ENCODE data around the gene GPR68. TPM values are rescaled to one million over a fixed set of nuclear protein-coding genes. Genes with fewer than 3 reads are reported as not detected.
"Not testable (repeated sequence)": the region's sequence is repeated elsewhere in the genome, so short reads cannot be mapped to it uniquely, and the experiment has no call there.

The GPR68 gene
- total RNA-seq, 1 donor from 2014 or later, result 0.42 TPM

GRCh38 chr14:91205459-91205858 is 39.0 kb downstream of the GPR68 start:
- TF ChIP-seq CTCF (IDR thresholded peaks at IDR 0.05), result no peak
- H3K4me1 Mint-ChIP-seq (ENCODE audit: low read depth), result peaks cover 7% of the 10 kb centered on the region
- no peak for DNase-seq (ENCODE audit: low spot score)
- no peak overlapping the region for H3K27ac Mint-ChIP-seq (ENCODE audit: unreplicated experiment)
- H3K27me3 Mint-ChIP-seq (ENCODE audit: low read depth), result no peaks in the 10 kb centered on the region
- H3K9me3 Mint-ChIP-seq (ENCODE audit: low read depth), result peaks cover 6% of the 10 kb centered on the region
- H3K4me3 Mint-ChIP-seq (ENCODE audit: unreplicated experiment), result no peak overlapping the region
- peaks cover 14% of the 10 kb centered on the region for H3K36me3 Mint-ChIP-seq (ENCODE audit: low read depth)

- Mint-ChIP-seq H3K27me3 (ENCODE audit: low read depth) (no peaks in the 10 kb centered on the region), H3K36me3 (ENCODE audit: low read depth) (peaks cover 17% of the 10 kb centered on the region), H3K4me3 (ENCODE audit: unreplicated experiment) (no peak overlapping the region)
These were observed 39.8 kb downstream of the GPR68 start for GRCh38 chr14:91204657-91205056.

GRCh38 chr14:91202234-91202974 is 42.1 kb downstream of the GPR68 start:
- no peaks in the 10 kb centered on the region for H3K27me3 Mint-ChIP-seq (ENCODE audit: low read depth)
- peaks cover 7% of the 10 kb centered on the region for H3K4me1 Mint-ChIP-seq (ENCODE audit: low read depth)
- peak overlapping the region; percentile 32 for H3K27ac Mint-ChIP-seq (ENCODE audit: unreplicated experiment)
- DNase-seq (ENCODE audit: low spot score), result no peak
- peaks cover 6% of the 10 kb centered on the region for H3K9me3 Mint-ChIP-seq (ENCODE audit: low read depth)
- no peak overlapping the region for H3K4me3 Mint-ChIP-seq (ENCODE audit: unreplicated experiment)
- TF ChIP-seq CTCF (IDR thresholded peaks at IDR 0.05), result no peak
- H3K36me3 Mint-ChIP-seq (ENCODE audit: low read depth), result peaks cover 21% of the 10 kb centered on the region

More at GRCh38 chr14:91204657-91205056, 39.8 kb downstream of the GPR68 start:
- no peak overlapping the region for H3K27ac Mint-ChIP-seq (ENCODE audit: unreplicated experiment)
- peaks cover 6% of the 10 kb centered on the region for H3K9me3 Mint-ChIP-seq (ENCODE audit: low read depth)
- no peak for TF ChIP-seq CTCF (IDR thresholded peaks at IDR 0.05)
- DNase-seq (ENCODE audit: low spot score), result no peak
- H3K4me1 Mint-ChIP-seq (ENCODE audit: low read depth), result peaks cover 7% of the 10 kb centered on the region

GRCh38 chr14:91200802-91201201 is 43.7 kb downstream of the GPR68 start:
- not testable (repeated sequence) for H3K4me1 Mint-ChIP-seq (ENCODE audit: low read depth); DNase-seq (ENCODE audit: low spot score); H3K27me3 Mint-ChIP-seq (ENCODE audit: low read depth); H3K9me3 Mint-ChIP-seq (ENCODE audit: low read depth); H3K4me3 Mint-ChIP-seq (ENCODE audit: unreplicated experiment); H3K27ac Mint-ChIP-seq (ENCODE audit: unreplicated experiment)
- peaks cover 19% of the 10 kb centered on the region for H3K36me3 Mint-ChIP-seq (ENCODE audit: low read depth)

GRCh38 chr14:91197631-91198030 is 46.9 kb downstream of the GPR68 start:
- Mint-ChIP-seq H3K27me3 (ENCODE audit: low read depth) (no peaks in the 10 kb centered on the region), H3K27ac (ENCODE audit: unreplicated experiment) (no peak overlapping the region), H3K4me3 (ENCODE audit: unreplicated experiment) (no peak overlapping the region), H3K36me3 (ENCODE audit: low read depth) (peaks cover 12% of the 10 kb centered on the region), H3K4me1 (ENCODE audit: low read depth) (peaks cover 4% of the 10 kb centered on the region), H3K9me3 (ENCODE audit: low read depth) (peaks cover 6% of the 10 kb centered on the region)
- TF ChIP-seq CTCF (IDR thresholded peaks at IDR 0.05), result no peak
- DNase-seq (ENCODE audit: low spot score), result no peak

GRCh38 chr14:91195881-91196280 is 48.6 kb downstream of the GPR68 start:
- no peaks in the 10 kb centered on the region for H3K4me1 Mint-ChIP-seq (ENCODE audit: low read depth)
- H3K9me3 Mint-ChIP-seq (ENCODE audit: low read depth), result peaks cover 4% of the 10 kb centered on the region
- no peak for TF ChIP-seq CTCF (IDR thresholded peaks at IDR 0.05)

More at GRCh38 chr14:91195881-91196280, 48.6 kb downstream of the GPR68 start:
- no peak for DNase-seq (ENCODE audit: low spot score)
- Mint-ChIP-seq H3K4me3 (ENCODE audit: unreplicated experiment) (no peak overlapping the region), H3K27ac (ENCODE audit: unreplicated experiment) (no peak overlapping the region), H3K27me3 (ENCODE audit: low read depth) (no peaks in the 10 kb centered on the region), H3K36me3 (ENCODE audit: low read depth) (peaks cover 10% of the 10 kb centered on the region)

Data from chondrocyte (in vitro differentiated cells).